Activated CD8-positive, alpha-beta memory T cell treated with anti-CD3 and anti-CD28 coated beads, Interleukin-2, amount 50 U/mL, for 1 hour (primary cell): Measurements from ENCODE around the gene RABGAP1L.
"Not testable (repeated sequence)": the region's sequence is repeated elsewhere in the genome, so short reads cannot be mapped to it uniquely, and the experiment has no call there.

Experiments used
- DNase-seq: peaks from one replicate; pipeline ENCODE4 v3.0.0-alpha.2; 2020; ENCODE audit errors: extremely low read depth

The RABGAP1L gene

DNA sequence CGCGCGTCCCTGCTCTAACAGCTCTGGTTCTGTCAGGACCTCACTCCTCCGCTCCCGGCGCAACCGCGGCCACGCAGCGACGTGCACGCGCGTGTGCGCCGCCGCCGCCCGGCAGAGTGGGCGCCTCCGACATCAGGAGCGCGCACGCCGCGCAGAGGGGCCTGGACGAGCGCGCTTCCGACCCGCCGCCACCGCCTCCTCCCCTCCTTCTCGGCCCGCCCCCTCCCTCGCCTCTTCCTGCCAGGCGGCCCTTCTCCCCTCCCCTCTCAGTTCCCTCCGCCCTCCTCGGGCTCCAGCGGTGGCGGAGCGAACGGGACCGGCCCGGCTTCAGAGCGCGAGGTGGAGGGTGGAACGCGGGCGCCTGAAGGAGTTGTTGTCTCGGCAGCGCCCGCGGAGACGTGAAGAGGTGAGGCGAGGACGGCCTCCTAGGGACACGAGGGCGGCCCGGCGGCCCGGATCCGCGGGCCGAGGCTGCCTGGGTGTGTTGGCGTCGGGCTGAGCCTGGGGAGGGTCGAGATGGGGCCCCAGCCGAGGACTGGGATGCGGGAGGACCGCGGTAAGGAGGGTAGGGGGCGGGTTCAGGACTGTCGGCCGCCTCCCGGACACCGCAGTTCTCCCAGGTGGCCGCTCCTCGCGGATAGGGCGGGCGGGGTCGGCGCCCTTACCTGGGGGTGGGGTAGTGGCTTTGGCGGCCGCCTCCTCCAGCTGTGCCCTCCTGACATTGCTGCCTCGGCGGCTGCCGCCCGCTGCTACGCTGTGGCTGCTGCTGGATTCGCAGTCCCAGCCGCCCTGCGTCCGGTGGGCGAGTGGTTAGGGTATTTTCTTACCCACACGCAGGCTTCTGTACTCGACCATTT, at the start of gene RABGAP1L:
RABGAP1L (plus strand) TSS at position 269 of the 857 bp plus-strand sequence.
- DNase-seq: peak; percentile 85

DNA sequence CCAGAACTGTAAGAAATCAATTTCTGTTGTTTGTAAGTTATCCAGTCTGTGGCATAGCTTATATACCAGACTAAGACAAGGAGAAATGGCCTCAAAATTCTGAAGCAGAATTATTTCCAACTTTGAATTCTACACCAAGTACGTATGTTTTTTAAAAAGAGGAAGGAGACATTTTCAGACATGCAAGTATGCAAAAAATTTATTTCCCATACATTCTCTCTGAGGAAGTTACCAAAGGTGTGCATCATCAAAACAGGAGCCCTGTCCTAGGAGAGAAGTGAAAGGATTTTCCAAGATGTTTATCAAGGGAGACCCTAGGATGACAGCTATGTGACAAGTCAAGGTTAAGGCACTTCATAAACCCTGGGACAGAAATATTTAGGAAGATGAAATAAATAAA, 49.3 kb upstream of the RABGAP1L start:
- DNase-seq: no peak

DNA sequence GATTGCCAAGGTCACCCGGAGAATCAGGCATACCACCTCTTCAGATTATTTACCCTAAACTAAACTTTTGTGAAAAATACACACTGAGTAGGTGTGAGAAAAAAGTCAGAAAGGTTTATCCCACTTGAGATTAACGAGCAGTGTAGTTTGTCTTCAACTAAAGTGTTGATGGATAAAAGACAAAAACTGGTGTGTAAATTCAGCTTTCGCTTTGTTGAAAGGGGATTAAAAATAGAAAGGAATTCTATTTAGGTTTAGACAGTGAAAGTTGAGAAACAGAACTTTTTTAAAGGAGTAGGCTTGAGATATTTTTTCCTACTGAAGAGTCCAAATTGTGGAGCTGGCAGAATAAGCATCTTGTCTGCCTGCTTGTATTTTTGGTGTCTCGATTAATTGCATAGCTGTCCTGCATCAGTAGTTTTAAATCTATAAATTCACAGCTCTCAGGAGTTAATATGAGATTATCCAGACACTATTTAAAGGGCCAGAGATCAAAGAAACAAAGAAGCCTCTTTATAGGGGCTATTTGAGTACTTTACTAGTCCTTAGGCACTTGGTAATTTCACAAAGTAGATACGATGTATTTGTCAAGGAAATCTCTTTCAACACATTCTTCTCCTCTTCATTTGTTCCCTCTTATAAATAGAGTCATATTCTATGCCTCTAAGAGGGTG, 46.7 kb upstream of the RABGAP1L start:
- no peak for DNase-seq

DNA sequence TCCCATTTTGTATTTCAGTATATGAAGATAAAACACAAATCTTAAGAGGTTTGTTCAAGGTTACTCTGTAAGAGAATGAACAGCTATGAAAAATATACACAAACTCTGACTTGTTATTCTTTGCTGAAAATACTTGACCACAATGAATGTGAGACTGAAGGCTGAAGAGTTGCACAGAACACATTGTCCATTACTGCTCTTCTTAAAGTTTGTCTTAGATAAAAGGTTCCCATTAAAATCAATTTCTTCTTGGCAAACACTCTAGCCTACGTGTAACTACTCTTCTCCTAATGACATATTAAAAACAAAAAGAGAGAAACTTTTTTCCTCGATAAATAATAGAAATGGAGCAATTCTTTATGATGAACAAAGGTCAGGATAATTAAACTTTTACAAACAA, 45.2 kb upstream of the RABGAP1L start:
- DNase-seq: no peak

DNA sequence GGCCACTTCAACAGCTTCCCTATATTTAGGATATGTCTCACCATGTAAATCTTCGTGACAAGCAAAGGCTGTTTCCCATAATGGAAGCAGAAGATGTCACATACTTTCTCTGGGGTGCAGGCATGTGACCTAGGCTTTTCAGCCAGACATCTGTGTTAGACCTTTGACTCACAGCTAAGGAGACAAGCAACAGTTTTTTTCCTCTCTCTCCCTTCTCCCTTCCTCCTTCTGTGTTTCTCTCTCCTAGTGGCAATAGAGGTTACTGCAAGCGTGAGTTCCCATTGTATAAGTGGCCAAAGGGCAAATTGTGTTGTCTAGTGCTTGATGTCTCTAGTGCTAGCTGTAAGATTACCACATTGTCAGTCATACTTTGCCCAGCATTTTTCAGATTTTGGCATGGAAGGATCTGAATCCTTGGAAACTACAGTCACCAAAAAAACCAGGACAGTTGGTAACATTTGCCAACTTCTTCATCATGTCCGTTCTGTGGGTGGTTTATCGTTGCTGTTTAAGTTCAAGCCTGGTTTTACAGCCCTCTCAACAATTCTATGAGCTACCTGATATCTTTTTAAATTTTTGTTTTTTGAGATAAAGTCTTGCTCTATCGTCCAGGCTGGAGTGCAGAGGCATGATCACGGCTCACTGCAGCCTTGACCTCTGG, 44.4 kb upstream of the RABGAP1L start:
- no peak for DNase-seq

DNA sequence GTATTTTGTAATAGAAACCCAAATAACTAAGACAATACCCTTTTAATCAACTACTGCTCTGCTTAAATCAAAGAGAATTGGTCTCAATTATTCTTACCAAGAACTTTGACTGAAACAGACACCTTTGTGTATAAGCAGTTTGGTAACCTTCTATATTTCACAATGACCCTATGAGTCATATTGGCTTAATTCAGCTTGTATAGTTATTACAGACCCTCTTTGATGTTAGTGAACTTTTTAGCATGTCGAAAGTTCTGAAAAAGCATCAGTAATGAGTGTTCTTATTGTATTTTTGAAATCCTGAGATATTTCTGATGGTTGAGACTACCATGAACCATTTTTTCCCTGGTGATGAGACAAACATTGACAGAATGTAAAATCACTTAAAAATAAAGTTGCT, 43.3 kb upstream of the RABGAP1L start:
- DNase-seq: no peak

DNA sequence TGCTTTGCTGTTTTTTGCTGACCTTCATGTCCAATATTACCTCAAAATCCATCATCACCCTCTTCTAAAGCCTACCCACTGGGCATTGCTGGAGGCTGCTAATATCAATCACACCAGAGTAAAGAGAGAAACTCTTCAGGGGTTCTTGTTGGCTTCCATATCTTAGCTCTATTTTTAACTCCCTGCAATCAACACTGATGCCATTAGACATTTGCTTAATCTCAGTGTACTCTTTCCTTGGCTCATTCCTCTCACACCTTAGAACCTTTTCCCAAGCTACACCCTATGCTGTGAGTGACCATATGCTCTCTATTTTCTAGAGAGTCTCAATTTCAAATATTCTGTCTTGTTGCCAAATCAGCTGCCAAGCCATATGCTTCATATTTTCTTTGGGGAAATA, 40.6 kb upstream of the RABGAP1L start:
- no peak for DNase-seq

DNA sequence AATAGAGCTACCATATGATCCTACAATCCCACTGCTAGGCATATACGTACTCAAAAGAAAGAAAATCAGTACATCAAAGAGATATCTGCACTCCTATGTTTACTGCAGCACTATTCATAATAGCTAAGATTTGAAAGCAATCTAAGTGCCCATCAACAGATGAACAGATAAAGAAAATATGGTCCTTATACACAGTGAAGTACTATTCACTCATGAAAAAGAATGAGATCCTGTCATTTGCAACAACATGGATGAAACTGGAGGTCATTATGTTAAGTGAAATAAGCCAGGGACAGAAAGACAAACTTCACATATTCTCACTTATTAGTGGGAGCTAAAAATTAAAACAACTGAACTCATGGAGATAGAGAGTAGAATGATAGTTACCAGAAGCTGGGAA, 37.0 kb upstream of the RABGAP1L start:
- not testable (repeated sequence) for DNase-seq

DNA sequence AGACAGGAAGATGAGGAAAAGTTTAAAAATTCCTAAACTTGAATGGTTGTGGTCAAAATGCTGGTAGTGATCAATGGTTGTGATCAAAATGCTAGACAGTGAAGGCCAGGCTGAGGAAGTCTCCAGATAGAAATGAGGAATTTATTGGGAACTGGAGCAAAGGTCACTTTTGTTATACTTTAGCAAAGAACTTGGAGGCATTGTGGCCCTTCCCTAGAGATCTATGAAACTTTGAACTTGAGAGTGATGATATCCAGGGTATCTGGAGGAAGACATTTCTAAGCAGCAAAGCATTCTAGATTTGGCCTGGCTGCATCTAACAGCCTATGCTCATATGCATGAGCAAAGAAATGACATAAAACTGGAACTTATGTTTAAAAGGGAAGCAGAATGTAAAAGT, 35.5 kb upstream of the RABGAP1L start:
- no peak for DNase-seq

DNA sequence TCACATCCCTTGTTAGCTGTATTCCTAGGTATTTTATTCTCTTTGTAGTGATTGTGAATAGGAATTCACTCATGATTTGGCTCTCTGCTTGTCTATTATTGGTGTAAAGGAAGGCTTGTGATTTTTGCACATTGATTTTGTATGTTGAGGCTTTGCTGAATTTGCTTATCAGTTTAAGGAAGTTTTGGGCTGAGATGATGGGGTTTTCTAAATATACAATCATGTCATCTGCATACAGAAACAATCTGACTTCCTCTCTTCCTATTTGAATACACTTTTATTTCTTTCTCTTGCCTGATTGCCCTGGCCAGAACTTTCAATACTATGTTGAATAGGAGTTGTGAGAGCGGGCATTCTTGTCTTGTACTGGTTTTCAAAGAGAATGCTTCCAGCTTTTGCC, 32.1 kb upstream of the RABGAP1L start:
- not testable (repeated sequence) for DNase-seq

DNA sequence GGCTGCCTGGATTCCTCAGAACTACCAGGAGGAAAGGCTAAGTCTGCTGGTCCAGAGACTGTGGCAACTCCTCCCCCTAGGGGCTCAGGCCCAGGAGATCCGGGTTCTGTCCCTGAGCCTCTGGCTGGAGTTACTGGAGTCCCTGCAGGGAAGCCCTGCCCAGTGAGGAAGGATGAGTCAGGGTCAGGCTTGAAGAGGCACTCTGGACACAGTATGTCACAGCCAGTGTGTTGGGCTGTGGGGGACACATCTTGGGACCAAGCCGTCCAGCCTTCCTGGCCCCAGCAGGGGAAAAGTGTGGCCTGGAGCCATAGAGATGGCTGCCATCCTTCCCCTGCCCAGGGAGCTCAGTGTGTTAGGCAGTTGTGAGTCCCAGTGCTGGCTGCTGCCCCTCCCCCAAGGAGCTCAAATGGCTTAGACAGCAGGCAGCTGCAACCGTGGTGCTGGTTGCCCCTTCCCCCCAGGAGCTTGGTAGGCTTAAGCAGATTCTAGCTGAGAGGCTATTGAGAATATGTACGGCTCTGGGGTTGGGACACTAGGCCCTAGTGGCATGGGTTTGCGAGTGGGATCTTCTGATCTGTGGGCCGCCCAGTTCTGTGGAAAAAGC, 28.2 kb upstream of the RABGAP1L start:
- DNase-seq: no peak

DNA sequence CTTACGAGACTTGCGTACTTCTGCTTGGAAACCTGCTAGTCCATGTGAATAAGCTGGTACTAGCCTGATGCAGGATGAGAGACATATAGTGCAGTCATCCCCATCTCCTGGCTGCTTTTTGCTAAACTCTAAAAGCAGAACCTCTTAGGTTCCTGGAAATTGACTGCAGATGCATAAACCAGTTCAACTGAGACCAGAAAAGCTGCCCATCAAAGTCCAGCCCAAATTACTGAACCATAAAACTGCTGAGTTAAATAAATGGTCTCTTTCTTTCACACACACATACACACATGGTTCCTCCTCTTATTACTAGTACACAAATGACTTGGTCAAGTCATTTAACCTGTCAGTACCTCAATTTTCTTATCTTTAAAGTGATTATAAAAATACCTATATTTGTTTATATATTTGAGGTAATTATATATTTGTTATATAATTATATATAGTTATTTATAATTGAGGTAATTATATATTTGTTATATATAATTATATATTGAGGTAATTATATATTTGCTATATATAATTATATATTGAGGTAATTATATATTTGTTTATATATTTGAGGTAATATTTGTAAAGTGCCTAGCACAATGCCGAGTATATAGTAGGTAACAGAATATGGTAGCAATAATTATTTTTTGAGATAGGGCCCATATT, 25.2 kb upstream of the RABGAP1L start:
- DNase-seq: no peak

DNA sequence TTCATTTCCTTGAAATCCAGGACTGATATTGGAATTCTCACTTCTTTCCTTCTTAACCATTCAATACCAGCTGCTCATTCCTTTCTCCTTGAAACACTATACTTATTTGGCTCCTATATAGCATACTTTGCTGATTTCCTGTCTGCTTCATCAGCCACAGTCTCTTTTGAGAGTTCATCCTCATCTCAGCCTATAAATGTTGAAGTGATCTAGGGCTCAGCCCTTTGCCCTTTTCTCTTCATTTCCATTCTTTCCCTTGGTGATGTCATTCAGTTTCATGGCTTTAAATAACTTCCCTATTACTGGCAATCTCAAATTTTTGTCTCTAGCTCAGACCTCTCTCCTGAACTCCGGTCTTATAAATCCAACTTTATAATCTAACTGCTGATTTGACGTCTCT, 24.1 kb upstream of the RABGAP1L start:
- DNase-seq: no peak

DNA sequence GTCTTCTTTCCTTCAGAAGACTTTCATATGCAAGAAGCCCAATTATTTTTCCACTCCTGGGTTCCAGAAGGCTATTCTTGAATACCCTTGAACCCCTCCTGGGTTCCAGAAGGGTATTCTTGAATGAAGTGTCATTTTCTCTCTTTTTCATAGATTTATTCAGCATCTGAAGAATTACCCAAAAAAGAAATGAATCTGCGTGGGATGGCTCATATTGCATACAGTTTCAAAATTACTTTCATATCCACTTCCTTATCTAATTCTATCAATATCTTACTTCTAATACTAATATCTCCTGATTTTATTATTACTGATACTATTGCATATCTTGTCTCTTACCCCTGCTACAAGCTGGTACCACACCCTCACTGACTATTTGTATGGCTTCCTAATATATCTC, 22.6 kb upstream of the RABGAP1L start:
- DNase-seq: no peak

DNA sequence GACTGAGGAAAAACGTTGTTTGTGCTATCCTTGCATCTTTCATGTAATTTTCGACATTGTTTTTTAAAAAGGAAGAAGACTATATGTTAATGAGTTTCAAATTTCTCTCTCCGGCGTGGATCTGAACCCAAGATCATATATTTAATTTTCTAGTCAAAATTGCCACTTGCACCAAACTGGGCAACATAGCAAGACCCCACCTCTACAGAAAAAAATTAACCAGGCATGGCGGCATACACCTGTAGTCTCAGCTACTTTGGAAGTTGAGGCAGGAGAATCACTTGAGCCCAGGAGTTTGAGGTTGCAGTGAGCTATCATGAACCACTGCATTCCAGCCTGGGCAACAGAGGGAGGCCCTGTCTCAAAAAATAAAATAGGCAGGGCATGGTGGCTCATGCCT, 16.5 kb upstream of the RABGAP1L start:
- DNase-seq: no peak

DNA sequence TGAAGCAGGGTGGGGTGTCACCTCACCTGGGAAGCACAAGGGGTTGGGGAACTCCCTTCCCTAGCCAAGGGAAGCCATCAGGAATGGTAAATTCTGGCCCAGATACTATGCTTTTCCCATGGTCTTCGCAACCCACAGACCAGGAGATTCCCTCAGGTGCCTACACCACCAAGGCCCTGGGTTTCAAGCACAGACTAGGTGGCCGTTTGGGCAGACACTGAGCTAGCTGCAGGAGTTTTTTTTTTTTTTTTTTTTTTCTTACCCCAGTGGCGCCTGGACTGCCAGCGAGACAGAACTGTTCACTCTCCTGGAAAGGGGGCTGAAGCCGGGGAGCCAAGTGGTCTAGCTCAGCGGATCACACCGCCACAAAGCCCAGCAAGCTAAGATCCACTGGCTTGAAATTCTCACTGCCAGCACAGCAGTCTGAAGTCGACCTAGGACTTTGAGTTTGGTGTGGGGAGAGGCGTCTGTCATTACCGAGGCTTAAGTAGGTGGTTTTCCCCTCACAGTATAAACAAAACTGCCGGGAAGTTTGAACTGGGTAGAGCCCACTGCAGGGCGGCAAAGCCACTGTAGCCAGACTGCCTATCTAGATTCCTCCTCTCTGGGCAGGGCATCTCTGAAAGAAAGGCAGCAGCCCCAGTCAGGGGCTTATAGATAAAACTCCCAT, 15.5 kb upstream of the RABGAP1L start:
- DNase-seq: not testable (repeated sequence)

DNA sequence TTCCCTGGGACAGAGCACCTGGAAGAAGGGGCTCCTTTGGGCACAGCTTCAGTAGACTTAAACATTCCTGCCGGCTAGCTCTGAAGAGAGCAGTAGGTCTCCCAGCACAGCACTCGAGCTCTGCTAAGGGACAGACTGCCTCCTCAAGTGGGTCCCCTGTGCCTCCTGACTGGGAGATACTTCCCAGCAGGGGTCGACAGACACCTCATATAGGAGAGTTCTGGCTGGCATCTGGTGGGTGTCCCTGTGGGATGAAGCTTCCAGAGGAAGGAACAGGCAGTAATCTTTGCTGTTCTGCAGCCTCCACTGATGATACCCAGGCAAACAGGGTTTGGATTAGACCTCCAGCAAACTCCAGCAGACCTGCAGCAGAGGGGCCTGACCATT, 14.9 kb upstream of the RABGAP1L start:
- DNase-seq: not testable (repeated sequence)

DNA sequence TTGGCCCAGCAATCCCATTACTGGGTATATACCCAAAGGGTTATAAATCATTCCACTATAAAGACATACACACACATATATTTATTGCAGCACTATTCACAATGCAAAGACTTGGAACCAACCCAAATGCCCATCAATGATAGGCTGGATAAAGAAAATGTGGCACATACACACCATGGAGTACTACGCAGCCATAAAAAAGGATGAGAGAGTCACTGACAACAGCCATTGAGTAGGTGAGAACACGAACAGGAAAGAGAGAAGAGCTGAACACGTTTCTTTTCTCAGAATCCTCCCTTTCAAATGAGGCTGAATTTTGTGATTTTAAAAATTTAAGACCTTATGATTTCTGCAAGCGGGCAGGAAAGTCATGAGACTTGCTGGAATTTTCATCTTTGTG, 10.1 kb upstream of the RABGAP1L start:
- DNase-seq: no peak

DNA sequence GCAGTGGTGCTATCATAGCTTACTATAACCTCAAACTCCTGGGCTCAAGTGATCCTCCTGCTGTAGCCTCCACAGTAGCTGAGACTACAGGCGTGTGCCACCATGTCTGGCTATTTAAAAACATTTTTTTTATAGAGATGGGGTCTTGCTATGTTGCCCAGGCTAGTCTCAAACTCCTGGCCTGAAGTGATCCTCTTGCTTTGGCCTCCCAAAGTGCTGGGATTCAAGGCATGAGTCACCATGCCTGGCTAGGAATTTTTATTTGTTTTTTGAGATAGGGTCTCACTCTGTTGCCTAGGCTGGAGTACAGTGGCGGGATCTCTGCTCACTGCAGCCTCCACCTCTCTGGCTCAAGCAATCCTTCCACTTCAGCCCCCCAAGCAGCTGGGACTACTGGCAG, 8.8 kb upstream of the RABGAP1L start:
- DNase-seq: no peak

DNA sequence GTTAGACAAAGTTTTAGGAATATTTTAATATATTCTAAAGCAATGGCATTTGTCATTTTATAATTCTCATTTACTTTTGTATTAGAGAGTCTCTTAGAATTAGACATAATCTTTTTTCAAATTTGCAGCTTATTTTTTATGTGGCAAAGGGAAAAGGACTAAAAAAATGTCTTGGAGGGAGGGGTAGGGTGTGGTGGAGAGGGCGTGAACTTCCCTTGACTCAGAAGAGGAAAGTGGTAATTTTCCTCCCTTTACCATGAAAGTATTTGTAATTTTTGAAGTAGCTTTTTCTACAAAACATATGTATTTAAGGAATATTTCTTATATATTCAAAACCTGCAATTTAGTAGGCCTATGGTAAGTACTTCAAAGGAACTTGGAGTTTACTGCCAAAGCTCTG, 6.9 kb upstream of the RABGAP1L start:
- DNase-seq: no peak

DNA sequence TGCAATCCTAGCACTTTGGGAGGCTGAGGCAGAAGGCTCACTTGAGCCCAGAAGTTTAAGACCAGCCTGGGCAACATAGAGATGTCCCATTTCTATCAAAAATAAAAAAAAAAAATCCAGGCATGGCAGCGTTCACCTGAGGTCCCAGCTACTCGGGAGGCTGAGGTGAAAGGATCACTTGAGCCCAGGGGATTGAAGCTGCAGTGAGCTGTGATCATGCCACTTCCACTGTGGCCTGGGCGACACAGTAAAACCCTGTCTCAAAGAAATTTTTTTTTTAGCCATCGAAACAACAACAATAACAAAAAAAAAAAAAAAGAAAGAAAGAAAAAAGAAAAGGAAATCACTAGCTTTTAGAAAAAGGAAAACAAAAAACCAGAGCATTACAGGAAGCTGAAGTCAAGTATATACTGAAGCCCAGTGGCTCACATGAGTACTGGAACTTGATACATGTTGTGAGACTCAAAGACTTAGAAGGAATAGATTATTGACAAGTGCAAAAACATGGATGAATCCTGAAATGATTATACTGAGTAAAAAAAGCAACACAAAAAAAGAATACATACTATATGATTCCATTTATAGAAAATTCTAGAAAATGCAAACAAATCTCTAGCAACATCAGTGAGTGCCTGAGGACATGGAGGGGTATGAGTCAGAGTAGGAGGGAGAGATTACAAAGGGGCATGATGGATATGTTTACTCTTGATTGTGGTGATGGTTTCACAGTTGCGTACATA, 6.1 kb upstream of the RABGAP1L start:
- DNase-seq: no peak
